Measurements from ENCODE around the gene SCARB1.

GRCh38 chr12:124770728-124771127 lies 92.9 kb downstream of the SCARB1 start:
- TF ChIP-seq EZH2 (IDR thresholded peaks at IDR 0.05) (no peak), POLR2AphosphoS5 (IDR thresholded peaks at IDR 0.05; ENCODE audit: borderline replicate concordance, low read depth, low read length) (no peak), FOXP2 (optimal IDR thresholded peaks at IDR 0.05; ENCODE audit: control extremely low read depth, extremely low read length, insufficient read depth) (no peak)

All from SK-N-MC (cell line).